ENCODE results near the gene RGS12. TPM values are rescaled to one million over a fixed set of nuclear protein-coding genes. Genes with fewer than 3 reads are reported as not detected.
A peak's percentile ranks its signal among the peaks of the same experiment; 100 is the strongest.

The RGS12 gene
- total RNA-seq, 2 donors from 2014 or later: 45.2 to 48.6 TPM

- peaks cover 4% of the 10 kb centered on the region for H3K4me1 Mint-ChIP-seq
- H3K27ac ChIP-seq (ENCODE audit: low read depth, low read length): peak within 1 kb of the TSS; percentile 36
- no peak within 1 kb of the TSS for H3K27ac Mint-ChIP-seq
- H3K4me3 ChIP-seq (ENCODE audit: low read length): no peak within 1 kb of the TSS
- no peaks in the 10 kb centered on the region for H3K4me1 ChIP-seq (ENCODE audit: control insufficient read depth, insufficient read depth, low read length)
- no peak for DNase-seq
- H3K9me3 Mint-ChIP-seq: no peaks in the 10 kb centered on the region
- TF ChIP-seq, protein P1, sequence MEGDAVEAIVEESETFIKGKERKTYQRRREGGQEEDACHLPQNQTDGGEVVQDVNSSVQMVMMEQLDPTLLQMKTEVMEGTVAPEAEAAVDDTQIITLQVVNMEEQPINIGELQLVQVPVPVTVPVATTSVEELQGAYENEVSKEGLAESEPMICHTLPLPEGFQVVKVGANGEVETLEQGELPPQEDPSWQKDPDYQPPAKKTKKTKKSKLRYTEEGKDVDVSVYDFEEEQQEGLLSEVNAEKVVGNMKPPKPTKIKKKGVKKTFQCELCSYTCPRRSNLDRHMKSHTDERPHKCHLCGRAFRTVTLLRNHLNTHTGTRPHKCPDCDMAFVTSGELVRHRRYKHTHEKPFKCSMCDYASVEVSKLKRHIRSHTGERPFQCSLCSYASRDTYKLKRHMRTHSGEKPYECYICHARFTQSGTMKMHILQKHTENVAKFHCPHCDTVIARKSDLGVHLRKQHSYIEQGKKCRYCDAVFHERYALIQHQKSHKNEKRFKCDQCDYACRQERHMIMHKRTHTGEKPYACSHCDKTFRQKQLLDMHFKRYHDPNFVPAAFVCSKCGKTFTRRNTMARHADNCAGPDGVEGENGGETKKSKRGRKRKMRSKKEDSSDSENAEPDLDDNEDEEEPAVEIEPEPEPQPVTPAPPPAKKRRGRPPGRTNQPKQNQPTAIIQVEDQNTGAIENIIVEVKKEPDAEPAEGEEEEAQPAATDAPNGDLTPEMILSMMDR (conservative IDR thresholded peaks at IDR 0.05): no peak
- H3K4me3 Mint-ChIP-seq: no peak within 1 kb of the TSS
- no peaks in the 10 kb centered on the region for H3K27me3 ChIP-seq (ENCODE audit: control insufficient read depth, insufficient read depth, low read length, poor library complexity, severe bottlenecking)
- peaks cover 2% of the 10 kb centered on the region for H3K36me3 Mint-ChIP-seq (ENCODE audit: low read depth)
- H3K36me3 ChIP-seq (ENCODE audit: control insufficient read depth, insufficient read depth, low read length): no peaks in the 10 kb centered on the region
- 92 to 94% methylated on average over 36 to 72 of the region's 72 CpGs for WGBS, 2 experiments (ENCODE audit: insufficient coverage in 1 of 2, insufficient read length in 1 of 2)
- H3K9me3 ChIP-seq (ENCODE audit: control insufficient read depth, low read length): no peaks in the 10 kb centered on the region
- no peaks in the 10 kb centered on the region for H3K27me3 Mint-ChIP-seq (ENCODE audit: insufficient read depth)
- no peak within 1 kb of the TSS for H3K9ac ChIP-seq (ENCODE audit: extremely low read depth, low read length, poor library complexity, severe bottlenecking)
These were observed 43.8 kb upstream of the RGS12 start, which contains the start of gene MSANTD1 for GRCh38 chr4:3248811-3249661. MSANTD1 (plus strand) TSS chr4:3249159; CDS start chr4:3249223, 64 bp downstream.

DNA sequence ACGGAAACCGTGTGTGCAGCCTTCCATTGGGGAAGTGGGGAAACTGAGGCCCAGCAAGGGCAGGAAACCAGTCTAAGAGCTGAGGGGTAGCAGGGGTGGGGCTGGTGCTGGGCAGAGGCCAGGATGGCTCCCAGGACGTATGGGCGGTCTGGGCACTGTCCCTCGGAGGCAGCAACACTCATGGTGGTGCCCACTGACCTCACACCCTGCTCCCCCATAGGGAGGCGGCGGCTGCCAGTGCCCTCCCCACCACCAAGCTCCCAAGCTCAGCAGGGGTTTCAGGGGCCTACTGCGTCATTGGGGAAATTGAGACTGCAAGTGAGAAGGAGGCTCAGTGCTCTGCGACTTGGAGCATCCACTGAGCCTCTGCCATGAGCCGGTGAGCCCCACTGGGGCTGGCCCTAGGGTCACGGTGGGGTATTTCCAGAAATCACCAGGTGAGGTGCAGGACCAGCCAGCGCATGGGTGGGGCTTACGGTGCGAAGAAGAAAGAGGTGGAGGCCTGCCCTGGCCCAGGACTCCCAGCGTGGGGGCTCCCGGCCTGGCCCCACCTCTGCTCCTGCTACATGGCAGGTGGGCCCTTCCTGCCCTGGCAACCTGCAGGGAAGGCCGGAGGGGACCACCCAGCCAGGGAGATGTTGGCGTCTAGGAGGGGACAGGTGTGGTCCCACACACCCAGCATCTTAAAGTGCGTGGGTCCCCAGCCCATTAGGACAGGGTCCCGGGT, 42.9 kb upstream of the RGS12 start:
- no peak overlapping the region for H3K4me3 Mint-ChIP-seq
- H3K4me1 Mint-ChIP-seq: peaks cover 4% of the 10 kb centered on the region
- H3K9me3 ChIP-seq (ENCODE audit: control insufficient read depth, low read length): no peaks in the 10 kb centered on the region
- H3K27ac Mint-ChIP-seq: peak overlapping the region; percentile 61
- H3K27ac ChIP-seq (ENCODE audit: low read depth, low read length): no peak overlapping the region
- no peak overlapping the region for H3K4me3 ChIP-seq (ENCODE audit: low read length)
- no peaks in the 10 kb centered on the region for H3K36me3 ChIP-seq (ENCODE audit: control insufficient read depth, insufficient read depth, low read length)
- H3K27me3 Mint-ChIP-seq (ENCODE audit: insufficient read depth): no peaks in the 10 kb centered on the region
- no peak for DNase-seq
- 80 to 88% methylated on average over 11 to 20 of the region's 20 CpGs for WGBS, 2 experiments (ENCODE audit: insufficient coverage in 1 of 2, insufficient read length in 1 of 2)
- H3K36me3 Mint-ChIP-seq (ENCODE audit: low read depth): peaks cover 2% of the 10 kb centered on the region
- no peaks in the 10 kb centered on the region for H3K9me3 Mint-ChIP-seq
- H3K27me3 ChIP-seq (ENCODE audit: control insufficient read depth, insufficient read depth, low read length, poor library complexity, severe bottlenecking): no peaks in the 10 kb centered on the region
- H3K9ac ChIP-seq (ENCODE audit: extremely low read depth, low read length, poor library complexity, severe bottlenecking): no peak overlapping the region
- no peaks in the 10 kb centered on the region for H3K4me1 ChIP-seq (ENCODE audit: control insufficient read depth, insufficient read depth, low read length)
- TF ChIP-seq, protein P1 (conservative IDR thresholded peaks at IDR 0.05): no peak

DNA sequence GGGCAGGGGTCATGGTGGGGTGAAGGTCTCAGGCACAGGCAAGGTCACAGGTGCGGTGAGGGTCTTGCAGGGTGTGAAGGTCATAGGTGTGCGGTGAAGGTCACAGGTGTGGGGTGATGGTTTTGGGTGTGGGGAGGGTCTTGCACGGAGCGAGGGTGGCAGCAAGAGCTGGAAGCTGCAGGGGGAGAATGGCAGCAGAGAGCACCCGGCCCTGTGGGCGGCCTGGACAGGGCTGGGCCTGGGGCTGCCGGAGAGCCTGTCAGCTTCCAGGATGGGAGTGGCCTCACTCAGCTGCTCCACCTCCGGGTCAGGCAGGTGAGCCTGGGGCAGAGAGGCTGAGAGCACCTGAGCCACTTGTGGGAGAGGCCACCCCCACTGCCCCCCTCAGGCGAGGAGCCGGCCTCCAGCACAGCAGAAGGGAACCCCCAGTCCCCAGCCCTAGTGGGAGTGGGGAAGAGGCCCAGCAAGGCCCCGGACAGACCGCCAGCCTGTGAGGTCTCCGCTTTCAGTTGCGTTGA, 42.3 kb upstream of the RGS12 start:
- Histone ChIP-seq H3K27me3 (ENCODE audit: control insufficient read depth, insufficient read depth, low read length, poor library complexity, severe bottlenecking) (no peaks in the 10 kb centered on the region), H3K27ac (ENCODE audit: low read depth, low read length) (peak overlapping the region; percentile 44), H3K4me3 (ENCODE audit: low read length) (no peak overlapping the region), H3K4me1 (ENCODE audit: control insufficient read depth, insufficient read depth, low read length) (no peaks in the 10 kb centered on the region), H3K9ac (ENCODE audit: extremely low read depth, low read length, poor library complexity, severe bottlenecking) (no peak overlapping the region), H3K36me3 (ENCODE audit: control insufficient read depth, insufficient read depth, low read length) (no peaks in the 10 kb centered on the region), H3K9me3 (ENCODE audit: control insufficient read depth, low read length) (no peaks in the 10 kb centered on the region)
- 79 to 84% methylated on average over 11 to 14 of the region's 14 CpGs for WGBS, 2 experiments (ENCODE audit: insufficient coverage in 1 of 2, insufficient read length in 1 of 2)
- TF ChIP-seq, protein P1 (conservative IDR thresholded peaks at IDR 0.05): no peak
- Mint-ChIP-seq H3K27ac (peak overlapping the region; percentile 61), H3K27me3 (ENCODE audit: insufficient read depth) (no peaks in the 10 kb centered on the region), H3K4me1 (peaks cover 4% of the 10 kb centered on the region), H3K36me3 (ENCODE audit: low read depth) (no peaks in the 10 kb centered on the region), H3K4me3 (no peak overlapping the region), H3K9me3 (no peaks in the 10 kb centered on the region)
- DNase-seq: peak; percentile 91

Measured in endodermal cell (in vitro differentiated cells).